K562 (cell line): Measurements from ENCODE around the gene AGPAT3. TPM values are rescaled to one million over a fixed set of nuclear protein-coding genes. Genes with fewer than 3 reads are reported as not detected.

Source experiments
- ATAC-seq: fragments of 200-7000 bp; cut with Tn5 transposase; 3 replicates; pipeline ENCODE4 v1.9.1; 2020; ENCODE audit warnings: moderate library complexity
- BruUV-seq: library from RNA; stranded (reverse); fragments of 400-500 nt; replicated peaks from 2 replicates; lab custom pipeline; 2021; lab: Mats Ljungman, UMichigan
- CTCF ChIA-PET: fragments of 300-600 bp; formaldehyde crosslinking; extraction: SDS; loops from one replicate; lab custom pipeline; 2021; ENCODE audit warnings: low intra/inter-chr PET ratio; lab: Yijun Ruan, JAX
- POLR2A ChIA-PET: fragments of 300-600, 350-650 bp; sonication (Branson Sonifier 250); formaldehyde crosslinking; extraction: SDS; loops from one replicate; lab custom pipeline; 2021; ENCODE audit warnings: antibody characterized with exemption, inconsistent platforms; lab: Yijun Ruan, JAX
- DNase-seq, 4 experiments: peaks; one replicate each; pipeline versions ENCODE4 v3.0.0 to v3.0.0-alpha.2; 2011 to 2018; ENCODE audit warnings: low spot score in 3 of 4, mixed read lengths in 3 of 4; ENCODE audit errors: extremely low read depth in 1 of 4
- FAIRE-seq: peaks from 2 replicates; lab custom pipeline; 2011; peaks lifted over from hg19 to GRCh38; lab: Jason Lieb, UNC
- H2AFZ ChIP-seq: 2 replicates; pipeline ENCODE4 v1.6.0; 2011; ENCODE audit warnings: low read depth, low read length, control low read depth, inconsistent platforms
- H3K27ac ChIP-seq: fragments of 200-600 bp; 3 replicates; pipeline ENCODE4 v1.8.0; 2011; ENCODE audit warnings: low read depth, mild to moderate bottlenecking, control low read depth, inconsistent platforms, low read length, moderate library complexity, mixed read lengths; ENCODE audit errors: extremely low read depth
- H3K27me3 ChIP-seq, 2 experiments: fragments of 300-600 bp in 1 of 2; 2 replicates in 1 of 2; 3 replicates in 1 of 2; pipeline versions ENCODE4 v1.6.0 to v1.8.0; 2011; ENCODE audit warnings: inconsistent platforms in 2 of 2, low read length in 2 of 2, mild to moderate bottlenecking in 1 of 2, mixed read lengths in 1 of 2, moderate library complexity in 1 of 2; ENCODE audit not compliant: control insufficient read depth in 2 of 2, insufficient read depth in 2 of 2
- H3K36me3 ChIP-seq: fragments of 300-600 bp; 3 replicates; pipeline ENCODE4 v1.8.0; 2011; ENCODE audit warnings: mild to moderate bottlenecking, low read length, inconsistent platforms; ENCODE audit not compliant: control insufficient read depth, insufficient read depth
- H3K4me1 ChIP-seq, 2 experiments: fragments of 200-600 bp in 1 of 2; replicated peaks in 1 of 2; 2 replicates in 1 of 2; 3 replicates in 1 of 2; pipeline versions ENCODE4 v1.5.1 to v1.8.0; 2011; ENCODE audit warnings: inconsistent platforms in 2 of 2, low read length in 2 of 2, mild to moderate bottlenecking in 1 of 2, mixed read lengths in 1 of 2, moderate library complexity in 1 of 2; ENCODE audit not compliant: control insufficient read depth in 2 of 2, insufficient read depth in 2 of 2
- H3K4me2 ChIP-seq: 2 replicates; pipeline ENCODE4 v1.6.1; 2011; ENCODE audit warnings: low read length, control low read depth, inconsistent platforms, mixed read lengths; ENCODE audit not compliant: insufficient read depth
- H3K4me3 ChIP-seq: fragments of 200-600 bp; sonication (generic), shearing (Covaris generic); 2 replicates; pipeline ENCODE4 v1.5.1; 2016; ENCODE audit warnings: control low read depth, inconsistent platforms
- H3K79me2 ChIP-seq: fragments of 200-600 bp; 3 replicates; pipeline ENCODE4 v1.8.0; 2011; ENCODE audit warnings: low read length, inconsistent platforms; ENCODE audit not compliant: control insufficient read depth, insufficient read depth
- H3K9ac ChIP-seq, 2 experiments: 2 replicates each; pipeline versions ENCODE4 v1.6.0 to v1.6.1; 2011; ENCODE audit warnings: low read depth in 2 of 2, low read length in 2 of 2, control low read depth in 1 of 2, inconsistent platforms in 1 of 2, mild to moderate bottlenecking in 1 of 2, mixed read lengths in 1 of 2; ENCODE audit not compliant: insufficient read depth in 1 of 2
- H3K9me1 ChIP-seq: one replicate; pipeline ENCODE4 v1.6.0; 2011; ENCODE audit warnings: inconsistent platforms, mild to moderate bottlenecking, low read length, moderate library complexity; ENCODE audit not compliant: control insufficient read depth, insufficient read depth
- H3K9me3 ChIP-seq: replicated peaks from 2 replicates; pipeline ENCODE4 v1.5.1; 2011; ENCODE audit warnings: low read depth, low read length, inconsistent platforms; ENCODE audit not compliant: control insufficient read depth, insufficient read depth
- H4K20me1 ChIP-seq: replicated peaks from 2 replicates; pipeline ENCODE4 v1.6.1; 2011; ENCODE audit warnings: low read length, inconsistent platforms, mixed read lengths; ENCODE audit not compliant: control insufficient read depth, insufficient read depth
- ETV1 ChIP-seq: fragments of 450-650 bp; conservative IDR thresholded peaks from 2 replicates; pipeline ENCODE4 v1.6.1; 2016; ENCODE audit warnings: missing genetic modification characterization, control low read depth, low read depth, missing compliant biosample characterization
- HMG20B ChIP-seq: fragments of 250-450 bp; sonication (Bioruptor Pico); IDR thresholded peaks from 2 replicates; pipeline ENCODE4 v1.5.0; 2021; ENCODE audit warnings: mild to moderate bottlenecking
- KDM1A ChIP-seq, 2 experiments: fragments of 450-650 bp; IDR thresholded peaks; 2 replicates each; pipeline ENCODE4 v1.6.1; 2016; ENCODE audit warnings: mild to moderate bottlenecking in 2 of 2
- MEF2A ChIP-seq: IDR thresholded peaks from 2 replicates; pipeline ENCODE4 v1.6.1; 2011; ENCODE audit warnings: low read depth, mild to moderate bottlenecking, low read length, moderate library complexity; ENCODE audit not compliant: control insufficient read depth
- RBM39 ChIP-seq: fragments of 200-400 bp; formaldehyde crosslinking; optimal IDR thresholded peaks from 2 replicates; pipeline ENCODE3; 2018; ENCODE audit warnings: low read depth, low read length
- RERE ChIP-seq: sonication (generic); formaldehyde crosslinking; IDR thresholded peaks from 2 replicates; pipeline ENCODE4 v1.8.0; 2023; ENCODE audit warnings: missing genetic modification reagents, mild to moderate bottlenecking, borderline replicate concordance
- SRSF1 ChIP-seq: fragments of 200-400 bp; formaldehyde crosslinking; IDR thresholded peaks from 2 replicates; pipeline ENCODE4 v1.6.1; 2017; ENCODE audit warnings: mild to moderate bottlenecking, low read depth, low read length, moderate library complexity
- TBP ChIP-seq: optimal IDR thresholded peaks from 2 replicates; pipeline ENCODE3; 2011; ENCODE audit warnings: low read depth, low read length, improper control_type of control experiment
- ZNF121 ChIP-seq: sonication (generic); formaldehyde crosslinking; conservative IDR thresholded peaks from 2 replicates; pipeline ENCODE4 v1.8.0; 2022; ENCODE audit warnings: missing genetic modification reagents
- ZNF311 ChIP-seq: fragments of 250-450 bp; sonication (Bioruptor Pico); IDR thresholded peaks from 2 replicates; pipeline ENCODE4 v1.4.0; 2020; ENCODE audit warnings: mild to moderate bottlenecking, moderate library complexity
- ZNF436 ChIP-seq: fragments of 250-450, 450-650 bp; sonication (Bioruptor Pico); formaldehyde crosslinking; IDR thresholded peaks from 2 replicates; pipeline ENCODE4 v1.7.0; 2020; ENCODE audit warnings: mild to moderate bottlenecking
- WGBS: fragments of 100-300 bp; shearing (Covaris generic); methylation state at CpG from one replicate; pipeline ENCODE4 v1.1.6; 2016; ENCODE audit warnings: low coverage, mixed read lengths; ENCODE audit not compliant: insufficient coverage; ENCODE audit errors: missing lambda C conversion rate; 5-methylcytosine and 5-hydroxymethylcytosine counted together
- in situ Hi-C: fragments of 300-500 bp; cut with MboI; formaldehyde crosslinking; loops from 4 replicates; pipeline ENCODE4 v1.15.0; 2018; ENCODE audit warnings: inconsistent platforms, mixed read lengths
- intact Hi-C: fragments of 100-400 bp; cut with micrococcal nuclease; formaldehyde crosslinking; loops from 2 replicates; pipeline ENCODE4 v1.14.2; 2022
- polyA plus RNA-seq, 8 experiments: library from polyadenylated mRNA; depleted of rRNA in 4 of 8; stranded (reverse) in 5 of 8; unstranded in 3 of 8; fragments of >200 nt; fragmentation: Nextera tagmentation in 2 of 8; fragmentation: Illumina TruSeq in 1 of 8; extraction: Ambion mirVana in 2 of 8; extraction: Trizol in 1 of 8; gene quantifications; 2 replicates each; pipeline versions ENCODE4 v1.2.1 to v1.2.3, GENCODE V29; 2011 to 2014; ENCODE audit warnings: inconsistent platforms in 1 of 8, missing spikeins in 1 of 8
- total RNA-seq, 7 experiments: library from RNA; depleted of rRNA in 6 of 7; stranded (reverse); fragments of >200 nt in 6 of 7; fragmentation: Illumina TruSeq in 2 of 7; extraction: Trizol in 2 of 7; gene quantifications; 2 replicates each; pipeline versions ENCODE4 v1.2.1 to v1.2.3, GENCODE V29; 2011 to 2021; ENCODE audit warnings: low replicate concordance in 1 of 7

AGPAT3 gene
- total and polyA plus RNA-seq, 9 of the 15 experiments (the other 6 are each of a cell fraction or from before 2014, with no cell fraction given) = 1.5 to 88.4 (median 35.7) TPM

- no peak overlapping the region for H3K4me3 ChIP-seq
- intact Hi-C loops (no loop called here), in situ Hi-C loops (no loop called here)
- DNase-seq (peak in 1 of 4 experiments; percentile 8), ATAC-seq (no peak), FAIRE-seq (no peak)
- no peaks in the 10 kb centered on the region for H3K79me2 ChIP-seq
- 0 out of 2 replicates have a peak, but pooled peaks cover 3% of the 10 kb centered on the region for H3K9me3 ChIP-seq
- H3K9ac ChIP-seq = peak overlapping the region in 1 of 2 experiments; percentile 73; a peak in 1 of 4 replicates
- 73% methylated on average over 12 of the region's 13 CpGs for WGBS
- no TSS peak for BruUV-seq
- H3K27me3 ChIP-seq = no peaks in the 10 kb centered on the region
- ChIA-PET CTCF (no interaction called here), POLR2A (interaction anchor here (0.6 to 2.3 kb wide), 4 partner anchors 8 to 958 kb away, joined by 3 to 6 read pairs (median 3); no protein-coding TSS in a partner anchor)
- H4K20me1 ChIP-seq = no peaks in the 10 kb centered on the region
- H3K4me1 ChIP-seq = peaks cover 0 to 9% of the 10 kb centered on the region in 2 experiments; a peak in 2 of 5 replicates
- H3K36me3 ChIP-seq = no peaks in the 10 kb centered on the region
- no peak overlapping the region for H3K27ac ChIP-seq
- TF ChIP-seq ETV1 (tag) (no peak), TBP (no peak), KDM1A (IDR thresholded peaks at IDR 0.05) (no peak)
- H3K9me1 ChIP-seq = no peaks in the 10 kb centered on the region
- H2AFZ ChIP-seq = 0 out of 2 replicates have a peak overlapping the region, but pooled peaks have one; percentile 17
- no peak overlapping the region for H3K4me2 ChIP-seq
Observed at GRCh38 chr21:43845386-43845785, 19.6 kb upstream of the AGPAT3 start.

GRCh38 chr21:43846430-43846829 is 18.6 kb upstream of the AGPAT3 start:
- Histone ChIP-seq H3K9me3 (peaks cover 7% of the 10 kb centered on the region; the same call in 1 of the 2 replicates), H3K4me1 (peaks cover 0 to 9% of the 10 kb centered on the region in 2 experiments; a peak in 2 of 5 replicates), H3K79me2 (no peaks in the 10 kb centered on the region), H3K27ac (no peak overlapping the region), H3K9ac (no peak overlapping the region), H3K27me3 (no peaks in the 10 kb centered on the region), H4K20me1 (no peaks in the 10 kb centered on the region), H2AFZ (no peak overlapping the region), H3K4me3 (no peak overlapping the region), H3K4me2 (no peak overlapping the region), H3K36me3 (no peaks in the 10 kb centered on the region), H3K9me1 (no peaks in the 10 kb centered on the region)
- no TSS peak for BruUV-seq
- CTCF ChIA-PET = interaction anchor here (0.7 kb wide), 1 partner anchor 57 kb away, joined by 3 read pairs; the partner anchor contains the start of gene RRP1
- TF ChIP-seq SRSF1 (no peak), ZNF121 (CRISPR knock-in tag) (peak; percentile 89), HMG20B (CRISPR knock-in tag) (no peak), MEF2A (no peak), ZNF311 (CRISPR knock-in tag) (no peak), RBM39 (no peak), ZNF436 (CRISPR knock-in tag) (no peak), RERE (no peak)
- 53% methylated on average over 6 of the region's 6 CpGs for WGBS
- FAIRE-seq (no peak), ATAC-seq (no peak), DNase-seq (no peak)
- POLR2A ChIA-PET = interaction anchor here (1.2 to 2.3 kb wide), 2 partner anchors 15 to 17 kb away, joined by 3 to 6 read pairs; no protein-coding TSS in a partner anchor
- intact Hi-C loops (no loop called here), in situ Hi-C loops (no loop called here)
